Neural crest cell (in vitro differentiated cells): ENCODE measurements around the gene PRKN. TPM values are rescaled to one million over a fixed set of nuclear protein-coding genes. Genes with fewer than 3 reads are reported as not detected.

Source experiments
- DNase-seq: peaks from one replicate; pipeline ENCODE4 v3.0.0; 2021; ENCODE audit warnings: low read depth, mixed read lengths, low spot score
- H3K27ac Mint-ChIP-seq: one replicate; pipeline ENCODE4 v1.8.0; 2021; ENCODE audit warnings: mild to moderate bottlenecking, mixed read lengths; ENCODE audit not compliant: unreplicated experiment
- H3K27me3 Mint-ChIP-seq: 2 replicates; pipeline ENCODE4 v1.8.0; 2021; ENCODE audit warnings: low read depth, mild to moderate bottlenecking, mixed read lengths
- H3K36me3 Mint-ChIP-seq: 2 replicates; pipeline ENCODE4 v1.8.0; 2021; ENCODE audit warnings: low read depth, mild to moderate bottlenecking, mixed read lengths
- H3K4me1 Mint-ChIP-seq: 2 replicates; pipeline ENCODE4 v1.8.0; 2021; ENCODE audit warnings: mixed read lengths
- H3K4me3 Mint-ChIP-seq: one replicate; pipeline ENCODE4 v1.8.0; 2021; ENCODE audit warnings: mild to moderate bottlenecking, mixed read lengths
- H3K9me3 Mint-ChIP-seq: 2 replicates; pipeline ENCODE4 v1.8.0; 2021; ENCODE audit warnings: mixed read lengths
- CTCF ChIP-seq: fragments of 200-600 bp; sonication (generic); conservative IDR thresholded peaks from 2 replicates; pipeline ENCODE4 v1.5.0; 2021; ENCODE audit warnings: antibody characterized with exemption, mild to moderate bottlenecking
- total RNA-seq: library from RNA; stranded (reverse); gene quantifications from 2 replicates; pipeline ENCODE4 v1.2.1, GENCODE V29; 2021

The PRKN gene
- total RNA-seq, 1 donor from 2014 or later = 3.2 TPM

GRCh38 chr6:162612613-162613012 lies 115.0 kb downstream of the PRKN start:
- TF ChIP-seq CTCF = no peak
- Mint-ChIP-seq H3K4me3 (no peak overlapping the region), H3K9me3 (no peaks in the 10 kb centered on the region), H3K27me3 (no peaks in the 10 kb centered on the region), H3K36me3 (no peaks in the 10 kb centered on the region), H3K27ac (no peak overlapping the region), H3K4me1 (peaks cover 4% of the 10 kb centered on the region)
- DNase-seq = no peak

DNA sequence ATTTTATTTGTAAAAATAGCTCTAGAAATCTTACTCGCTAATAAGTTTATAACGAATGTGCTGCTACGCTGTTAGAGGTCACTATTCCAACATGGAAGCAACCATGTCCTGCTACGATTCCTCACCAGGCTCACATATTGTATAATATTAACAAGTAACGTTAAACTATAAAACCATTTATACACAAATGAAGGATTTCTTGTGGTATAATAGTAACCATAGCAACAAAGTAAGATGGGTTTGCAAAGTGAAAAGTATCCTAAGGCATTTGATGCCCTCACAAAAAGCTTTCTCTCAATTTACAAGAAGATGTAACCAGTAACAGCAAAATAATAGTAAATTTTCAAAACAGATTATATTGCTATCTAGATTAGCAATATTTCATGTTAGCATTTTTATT lies 117.2 kb downstream of the PRKN start:
- no peaks in the 10 kb centered on the region for H3K27me3 Mint-ChIP-seq
- no peaks in the 10 kb centered on the region for H3K9me3 Mint-ChIP-seq
- H3K36me3 Mint-ChIP-seq = no peaks in the 10 kb centered on the region
- no peak overlapping the region for H3K27ac Mint-ChIP-seq
- TF ChIP-seq CTCF = no peak
- DNase-seq = no peak
- peaks cover 2% of the 10 kb centered on the region for H3K4me1 Mint-ChIP-seq
- H3K4me3 Mint-ChIP-seq = no peak overlapping the region

GRCh38 chr6:162605881-162606280 lies 121.7 kb downstream of the PRKN start:
- no peak for DNase-seq
- Mint-ChIP-seq H3K36me3 (no peaks in the 10 kb centered on the region), H3K4me1 (peaks cover 20% of the 10 kb centered on the region), H3K27me3 (no peaks in the 10 kb centered on the region), H3K9me3 (no peaks in the 10 kb centered on the region), H3K27ac (no peak overlapping the region), H3K4me3 (no peak overlapping the region)
- TF ChIP-seq CTCF = no peak

DNA sequence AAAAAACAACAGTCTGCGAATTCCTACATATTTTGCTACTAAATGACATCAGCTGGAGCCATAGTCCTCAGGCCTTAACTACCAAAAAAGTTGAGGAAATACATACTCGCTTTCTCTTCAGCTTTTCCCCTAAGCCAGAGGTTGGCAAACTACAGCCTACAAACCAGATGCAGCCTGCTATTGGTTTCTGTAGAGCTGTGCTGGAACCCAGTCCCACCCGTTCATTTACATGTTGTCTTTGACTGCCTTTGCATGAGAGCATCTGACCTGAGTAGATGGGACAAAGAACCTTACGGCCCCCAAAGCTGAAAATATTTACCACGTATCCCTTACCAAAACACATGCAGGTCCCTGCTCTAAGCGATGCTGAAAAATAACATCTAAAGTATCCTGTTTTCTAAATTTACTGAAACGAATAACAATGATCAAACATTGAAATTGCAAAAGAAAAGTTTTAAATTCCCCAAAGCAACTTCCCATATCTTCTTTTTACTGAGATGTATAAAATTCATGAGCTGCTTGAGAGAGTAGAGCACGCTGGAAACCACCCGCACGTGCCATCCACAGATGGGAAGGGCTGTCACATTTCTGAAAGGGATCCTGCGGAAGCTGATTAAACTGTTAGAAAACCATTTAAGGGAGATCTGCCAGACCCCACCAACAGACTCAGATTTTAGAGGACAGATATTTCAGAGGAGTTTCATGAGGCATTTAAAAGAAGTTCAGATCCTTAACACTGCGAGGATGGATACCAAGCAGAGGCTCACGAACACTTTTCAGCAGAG lies 124.1 kb downstream of the PRKN start:
- no peak overlapping the region for H3K27ac Mint-ChIP-seq
- H3K27me3 Mint-ChIP-seq = no peaks in the 10 kb centered on the region
- H3K4me1 Mint-ChIP-seq = peaks cover 20% of the 10 kb centered on the region
- DNase-seq = no peak
- no peak for TF ChIP-seq CTCF
- no peaks in the 10 kb centered on the region for H3K9me3 Mint-ChIP-seq
- no peaks in the 10 kb centered on the region for H3K36me3 Mint-ChIP-seq
- no peak overlapping the region for H3K4me3 Mint-ChIP-seq

GRCh38 chr6:162602759-162603158 lies 124.8 kb downstream of the PRKN start:
- Mint-ChIP-seq H3K36me3 (no peaks in the 10 kb centered on the region), H3K4me1 (peaks cover 20% of the 10 kb centered on the region), H3K27ac (no peak overlapping the region), H3K4me3 (no peak overlapping the region), H3K27me3 (no peaks in the 10 kb centered on the region), H3K9me3 (no peaks in the 10 kb centered on the region)
- no peak for DNase-seq
- TF ChIP-seq CTCF = no peak
